Measurements from ENCODE around the gene SLC10A1.

DNA sequence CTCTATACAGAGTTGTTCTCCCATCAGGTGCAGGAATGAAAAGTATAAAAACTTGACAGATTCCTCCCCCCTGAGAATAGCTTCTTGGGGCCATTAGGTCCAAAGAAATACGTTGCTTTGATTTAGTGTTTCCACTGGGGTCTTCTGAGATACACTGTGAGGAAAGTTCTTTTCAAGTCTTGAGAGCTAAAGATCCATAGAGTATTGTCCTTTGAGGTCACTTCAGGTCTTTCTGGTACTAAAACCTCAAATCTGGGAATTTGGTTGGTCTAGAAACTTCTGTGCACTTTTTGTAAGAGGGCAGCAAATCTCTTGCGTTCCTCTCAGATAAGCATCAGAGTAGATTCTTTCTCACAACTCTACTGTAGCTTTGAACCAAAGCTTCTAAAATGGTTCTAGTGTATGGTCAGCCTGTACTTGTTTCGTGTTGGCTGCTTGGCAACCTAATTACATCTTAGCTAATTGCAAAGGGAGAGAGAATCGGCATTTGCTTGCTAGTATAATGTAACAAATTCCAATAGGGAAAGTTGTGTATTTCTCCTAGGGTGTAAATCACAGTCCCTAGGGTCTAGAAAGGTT, 20.1 kb downstream of the SLC10A1 start:
- TF ChIP-seq, protein P1, sequence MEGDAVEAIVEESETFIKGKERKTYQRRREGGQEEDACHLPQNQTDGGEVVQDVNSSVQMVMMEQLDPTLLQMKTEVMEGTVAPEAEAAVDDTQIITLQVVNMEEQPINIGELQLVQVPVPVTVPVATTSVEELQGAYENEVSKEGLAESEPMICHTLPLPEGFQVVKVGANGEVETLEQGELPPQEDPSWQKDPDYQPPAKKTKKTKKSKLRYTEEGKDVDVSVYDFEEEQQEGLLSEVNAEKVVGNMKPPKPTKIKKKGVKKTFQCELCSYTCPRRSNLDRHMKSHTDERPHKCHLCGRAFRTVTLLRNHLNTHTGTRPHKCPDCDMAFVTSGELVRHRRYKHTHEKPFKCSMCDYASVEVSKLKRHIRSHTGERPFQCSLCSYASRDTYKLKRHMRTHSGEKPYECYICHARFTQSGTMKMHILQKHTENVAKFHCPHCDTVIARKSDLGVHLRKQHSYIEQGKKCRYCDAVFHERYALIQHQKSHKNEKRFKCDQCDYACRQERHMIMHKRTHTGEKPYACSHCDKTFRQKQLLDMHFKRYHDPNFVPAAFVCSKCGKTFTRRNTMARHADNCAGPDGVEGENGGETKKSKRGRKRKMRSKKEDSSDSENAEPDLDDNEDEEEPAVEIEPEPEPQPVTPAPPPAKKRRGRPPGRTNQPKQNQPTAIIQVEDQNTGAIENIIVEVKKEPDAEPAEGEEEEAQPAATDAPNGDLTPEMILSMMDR (IDR thresholded peaks at IDR 0.05; ENCODE audit: low read depth, low read length, missing input control) = no peak
- no peak for TF ChIP-seq TAF1 (conservative IDR thresholded peaks at IDR 0.05)
- TF ChIP-seq, protein P2, sequence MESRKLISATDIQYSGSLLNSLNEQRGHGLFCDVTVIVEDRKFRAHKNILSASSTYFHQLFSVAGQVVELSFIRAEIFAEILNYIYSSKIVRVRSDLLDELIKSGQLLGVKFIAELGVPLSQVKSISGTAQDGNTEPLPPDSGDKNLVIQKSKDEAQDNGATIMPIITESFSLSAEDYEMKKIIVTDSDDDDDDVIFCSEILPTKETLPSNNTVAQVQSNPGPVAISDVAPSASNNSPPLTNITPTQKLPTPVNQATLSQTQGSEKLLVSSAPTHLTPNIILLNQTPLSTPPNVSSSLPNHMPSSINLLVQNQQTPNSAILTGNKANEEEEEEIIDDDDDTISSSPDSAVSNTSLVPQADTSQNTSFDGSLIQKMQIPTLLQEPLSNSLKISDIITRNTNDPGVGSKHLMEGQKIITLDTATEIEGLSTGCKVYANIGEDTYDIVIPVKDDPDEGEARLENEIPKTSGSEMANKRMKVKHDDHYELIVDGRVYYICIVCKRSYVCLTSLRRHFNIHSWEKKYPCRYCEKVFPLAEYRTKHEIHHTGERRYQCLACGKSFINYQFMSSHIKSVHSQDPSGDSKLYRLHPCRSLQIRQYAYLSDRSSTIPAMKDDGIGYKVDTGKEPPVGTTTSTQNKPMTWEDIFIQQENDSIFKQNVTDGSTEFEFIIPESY (IDR thresholded peaks at IDR 0.05) = no peak
